Stimulated activated CD4-positive, alpha-beta T cell treated with anti-CD3 and anti-CD28 coated beads, Interleukin-12 subunit alpha, Interleukin-12 subunit beta, amount 100 ng/mL, for 24 hours (primary cell): ENCODE results near the gene WASHC3.

ENCODE experiments used
- DNase-seq, 2 experiments: peaks; one replicate each; pipeline ENCODE4 v3.0.0-alpha.2; 2020; ENCODE audit warnings: low read depth in 2 of 2

The WASHC3 gene

GRCh38 chr12:101968770-101969169 lies 93.0 kb downstream of the WASHC3 start:
- DNase-seq = no peak

GRCh38 chr12:101967506-101967905 lies 94.3 kb downstream of the WASHC3 start:
- DNase-seq = no peak

- no peak for DNase-seq
These were observed 95.3 kb downstream of the WASHC3 start for GRCh38 chr12:101966496-101966895.

GRCh38 chr12:101963697-101964096 lies 98.1 kb downstream of the WASHC3 start:
- DNase-seq = no peak
